ENCODE measurements around the gene GFRA1. TPM values are rescaled to one million over a fixed set of nuclear protein-coding genes. Genes with fewer than 3 reads are reported as not detected.

Gene GFRA1
- total RNA-seq, result not detected

- DNase-seq, result no peak
- Mint-ChIP-seq H3K4me1 (ENCODE audit: low read depth) (peaks cover 10% of the 10 kb centered on the region), H3K9me3 (no peaks in the 10 kb centered on the region), H3K4me3 (peak within 1 kb of the TSS; percentile 27), H3K27me3 (ENCODE audit: low read depth) (peaks cover 62% of the 10 kb centered on the region), H3K27ac (no peak within 1 kb of the TSS), H3K36me3 (ENCODE audit: low read depth) (no peaks in the 10 kb centered on the region)
- CTCF ChIA-PET, result no interaction called here
- intact Hi-C loops (cut with micrococcal nuclease), result loop anchor here (10.0 kb wide), 2 partner anchors 128 to 862 kb away; partner anchors contain the start of gene VAX1
These were observed at the start of gene GFRA1 for GRCh38 chr10:116272440-116273283. Gene GFRA1 (minus strand): TSS chr10:116273206. CDS start chr10:116272029, 1,177 bp downstream.

GRCh38 chr10:116316503-116316902 is 43.5 kb upstream of the GFRA1 start:
- Mint-ChIP-seq H3K27me3 (ENCODE audit: low read depth) (peaks cover under 1% of the 10 kb centered on the region), H3K36me3 (ENCODE audit: low read depth) (no peaks in the 10 kb centered on the region), H3K9me3 (no peaks in the 10 kb centered on the region), H3K27ac (no peak overlapping the region), H3K4me1 (ENCODE audit: low read depth) (peaks cover 4% of the 10 kb centered on the region), H3K4me3 (no peak overlapping the region)
- no peak for DNase-seq
- intact Hi-C loops (cut with micrococcal nuclease), result no loop called here
- CTCF ChIA-PET, result no interaction called here

- no peak overlapping the region for H3K27ac Mint-ChIP-seq
- CTCF ChIA-PET, result no interaction called here
- H3K4me1 Mint-ChIP-seq (ENCODE audit: low read depth), result peaks cover 4% of the 10 kb centered on the region
- H3K27me3 Mint-ChIP-seq (ENCODE audit: low read depth), result peaks cover 2% of the 10 kb centered on the region
- H3K9me3 Mint-ChIP-seq, result no peaks in the 10 kb centered on the region
- H3K36me3 Mint-ChIP-seq (ENCODE audit: low read depth), result no peaks in the 10 kb centered on the region
- H3K4me3 Mint-ChIP-seq, result no peak overlapping the region
- intact Hi-C loops (cut with micrococcal nuclease), result no loop called here
- no peak for DNase-seq
These were observed 39.5 kb upstream of the GFRA1 start for GRCh38 chr10:116312548-116312947.

GRCh38 chr10:116311706-116312490 is 38.9 kb upstream of the GFRA1 start:
- CTCF ChIA-PET, result no interaction called here
- no peak for DNase-seq
- Mint-ChIP-seq H3K27me3 (ENCODE audit: low read depth) (peaks cover 2% of the 10 kb centered on the region), H3K4me1 (ENCODE audit: low read depth) (peaks cover 4% of the 10 kb centered on the region), H3K9me3 (no peaks in the 10 kb centered on the region), H3K27ac (no peak overlapping the region), H3K36me3 (ENCODE audit: low read depth) (no peaks in the 10 kb centered on the region), H3K4me3 (no peak overlapping the region)
- intact Hi-C loops (cut with micrococcal nuclease), result no loop called here

- CTCF ChIA-PET, result no interaction called here
- DNase-seq, result no peak
- Mint-ChIP-seq H3K27ac (no peak overlapping the region), H3K36me3 (ENCODE audit: low read depth) (no peaks in the 10 kb centered on the region), H3K27me3 (ENCODE audit: low read depth) (peaks cover 2% of the 10 kb centered on the region), H3K4me1 (ENCODE audit: low read depth) (peaks cover 2% of the 10 kb centered on the region), H3K9me3 (no peaks in the 10 kb centered on the region), H3K4me3 (no peak overlapping the region)
- intact Hi-C loops (cut with micrococcal nuclease), result no loop called here
These were observed 38.0 kb upstream of the GFRA1 start for GRCh38 chr10:116311016-116311415.

GRCh38 chr10:116307455-116307854 is 34.4 kb upstream of the GFRA1 start:
- no peak overlapping the region for H3K4me3 Mint-ChIP-seq
- CTCF ChIA-PET, result no interaction called here
- H3K27ac Mint-ChIP-seq, result no peak overlapping the region
- H3K27me3 Mint-ChIP-seq (ENCODE audit: low read depth), result peaks cover 4% of the 10 kb centered on the region
- peaks cover 7% of the 10 kb centered on the region for H3K9me3 Mint-ChIP-seq
- intact Hi-C loops (cut with micrococcal nuclease), result no loop called here
- DNase-seq, result no peak
- H3K4me1 Mint-ChIP-seq (ENCODE audit: low read depth), result no peaks in the 10 kb centered on the region
- H3K36me3 Mint-ChIP-seq (ENCODE audit: low read depth), result no peaks in the 10 kb centered on the region

- Mint-ChIP-seq H3K36me3 (ENCODE audit: low read depth) (no peaks in the 10 kb centered on the region), H3K4me3 (no peak overlapping the region), H3K27me3 (ENCODE audit: low read depth) (peaks cover 4% of the 10 kb centered on the region), H3K27ac (no peak overlapping the region), H3K4me1 (ENCODE audit: low read depth) (no peaks in the 10 kb centered on the region), H3K9me3 (peaks cover 7% of the 10 kb centered on the region)
- CTCF ChIA-PET, result no interaction called here
- no peak for DNase-seq
- intact Hi-C loops (cut with micrococcal nuclease), result no loop called here
These were observed 33.8 kb upstream of the GFRA1 start for GRCh38 chr10:116306847-116307246.

- Mint-ChIP-seq H3K4me3 (no peak overlapping the region), H3K27me3 (ENCODE audit: low read depth) (peaks cover 2% of the 10 kb centered on the region), H3K4me1 (ENCODE audit: low read depth) (no peaks in the 10 kb centered on the region), H3K9me3 (peaks cover 7% of the 10 kb centered on the region), H3K27ac (no peak overlapping the region), H3K36me3 (ENCODE audit: low read depth) (no peaks in the 10 kb centered on the region)
- CTCF ChIA-PET, result no interaction called here
- DNase-seq, result no peak
- intact Hi-C loops (cut with micrococcal nuclease), result no loop called here
These were observed 31.9 kb upstream of the GFRA1 start for GRCh38 chr10:116304923-116305322.

GRCh38 chr10:116300542-116300941 is 27.5 kb upstream of the GFRA1 start:
- no peak for DNase-seq
- peaks cover 8% of the 10 kb centered on the region for H3K27me3 Mint-ChIP-seq (ENCODE audit: low read depth)
- no peaks in the 10 kb centered on the region for H3K4me1 Mint-ChIP-seq (ENCODE audit: low read depth)
- no peak overlapping the region for H3K4me3 Mint-ChIP-seq
- CTCF ChIA-PET, result interaction anchor here (0.6 kb wide), 1 partner anchor 36 kb away, joined by 6 read pairs; no protein-coding TSS in a partner anchor
- peaks cover 7% of the 10 kb centered on the region for H3K9me3 Mint-ChIP-seq
- no peaks in the 10 kb centered on the region for H3K36me3 Mint-ChIP-seq (ENCODE audit: low read depth)
- no peak overlapping the region for H3K27ac Mint-ChIP-seq
- intact Hi-C loops (cut with micrococcal nuclease), result no loop called here

GRCh38 chr10:116298586-116298985 is 25.6 kb upstream of the GFRA1 start:
- Mint-ChIP-seq H3K9me3 (peaks cover 7% of the 10 kb centered on the region), H3K4me3 (no peak overlapping the region), H3K27me3 (ENCODE audit: low read depth) (peaks cover 8% of the 10 kb centered on the region), H3K4me1 (ENCODE audit: low read depth) (no peaks in the 10 kb centered on the region), H3K27ac (no peak overlapping the region), H3K36me3 (ENCODE audit: low read depth) (no peaks in the 10 kb centered on the region)
- CTCF ChIA-PET, result no interaction called here
- intact Hi-C loops (cut with micrococcal nuclease), result no loop called here
- no peak for DNase-seq

- CTCF ChIA-PET, result no interaction called here
- no peaks in the 10 kb centered on the region for H3K36me3 Mint-ChIP-seq (ENCODE audit: low read depth)
- intact Hi-C loops (cut with micrococcal nuclease), result no loop called here
- no peaks in the 10 kb centered on the region for H3K9me3 Mint-ChIP-seq
- no peak for DNase-seq
- H3K27me3 Mint-ChIP-seq (ENCODE audit: low read depth), result peaks cover 9% of the 10 kb centered on the region
- no peak overlapping the region for H3K27ac Mint-ChIP-seq
- no peak overlapping the region for H3K4me3 Mint-ChIP-seq
- H3K4me1 Mint-ChIP-seq (ENCODE audit: low read depth), result no peaks in the 10 kb centered on the region
These were observed 23.3 kb upstream of the GFRA1 start for GRCh38 chr10:116296291-116296721.

GRCh38 chr10:116292493-116292892 is 19.5 kb upstream of the GFRA1 start:
- Mint-ChIP-seq H3K9me3 (no peaks in the 10 kb centered on the region), H3K27me3 (ENCODE audit: low read depth) (peaks cover 13% of the 10 kb centered on the region), H3K4me3 (no peak overlapping the region), H3K4me1 (ENCODE audit: low read depth) (no peaks in the 10 kb centered on the region), H3K36me3 (ENCODE audit: low read depth) (no peaks in the 10 kb centered on the region), H3K27ac (no peak overlapping the region)
- intact Hi-C loops (cut with micrococcal nuclease), result no loop called here
- CTCF ChIA-PET, result no interaction called here
- DNase-seq, result no peak

All from activated naive CD4-positive, alpha-beta T cell treated with anti-CD3 and anti-CD28 coated beads for 36 hours (primary cell).